OCI-M1 (cell line): ENCODE measurements around the gene CD209.
"Not testable (repeated sequence)": the region's sequence is repeated elsewhere in the genome, so short reads cannot be mapped to it uniquely, and the experiment has no call there.

Experiments
- DNase-seq: peaks from one replicate; lab custom pipeline; 2025; lab: John Stamatoyannopoulos, UW

CD209 gene

DNA sequence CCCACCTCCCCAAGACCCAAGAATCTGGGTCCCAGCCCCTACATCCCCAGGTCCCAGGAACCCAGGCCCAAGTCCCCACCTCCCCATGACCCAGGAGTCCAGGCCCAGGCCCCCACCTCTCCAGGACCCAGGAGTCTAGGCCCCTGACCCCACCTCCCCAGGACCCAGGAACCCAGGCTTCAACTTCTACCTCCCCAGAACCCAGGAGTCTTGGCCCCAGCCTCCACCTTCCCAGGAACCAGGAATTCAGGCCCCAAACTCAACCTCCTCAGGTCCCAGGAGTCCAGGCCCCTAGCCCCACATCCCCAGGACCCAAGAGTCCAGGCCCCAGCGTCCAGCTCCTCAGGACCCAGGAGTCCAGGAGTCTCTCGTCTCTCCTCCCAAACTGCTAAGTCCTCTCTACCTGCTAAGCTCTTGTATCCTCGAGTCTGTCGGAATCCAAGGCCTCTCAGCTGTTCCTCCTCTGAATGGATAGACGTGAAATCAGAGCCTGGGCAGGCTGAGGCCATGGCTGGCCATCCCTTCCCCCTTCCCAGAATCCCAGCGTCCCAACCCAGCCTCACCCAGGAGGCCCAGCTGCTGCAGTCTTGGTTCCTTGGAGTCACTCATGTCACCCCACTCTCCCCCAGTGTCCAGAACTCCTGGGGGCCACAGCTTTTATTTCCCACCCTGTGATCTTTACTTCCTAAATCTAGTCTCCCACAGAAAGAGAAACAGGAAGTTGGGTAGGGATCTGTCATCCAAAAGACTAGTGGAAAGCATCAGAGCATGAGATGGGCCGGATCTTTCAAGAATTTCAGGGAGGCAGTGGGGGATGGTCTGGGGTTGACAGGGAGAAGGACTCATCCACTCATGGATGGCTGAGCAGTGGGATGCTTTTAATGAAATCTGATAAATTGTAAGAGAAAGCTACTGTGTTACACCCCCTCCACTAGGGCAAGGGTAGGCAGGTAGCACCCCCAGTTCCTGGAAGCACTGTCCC lies at the start of gene CD209:
CD209 (minus strand) TSS at position 632 of the 982 bp plus-strand sequence; CDS start at position 609, 23 bp downstream.
- DNase-seq = no peak

DNA sequence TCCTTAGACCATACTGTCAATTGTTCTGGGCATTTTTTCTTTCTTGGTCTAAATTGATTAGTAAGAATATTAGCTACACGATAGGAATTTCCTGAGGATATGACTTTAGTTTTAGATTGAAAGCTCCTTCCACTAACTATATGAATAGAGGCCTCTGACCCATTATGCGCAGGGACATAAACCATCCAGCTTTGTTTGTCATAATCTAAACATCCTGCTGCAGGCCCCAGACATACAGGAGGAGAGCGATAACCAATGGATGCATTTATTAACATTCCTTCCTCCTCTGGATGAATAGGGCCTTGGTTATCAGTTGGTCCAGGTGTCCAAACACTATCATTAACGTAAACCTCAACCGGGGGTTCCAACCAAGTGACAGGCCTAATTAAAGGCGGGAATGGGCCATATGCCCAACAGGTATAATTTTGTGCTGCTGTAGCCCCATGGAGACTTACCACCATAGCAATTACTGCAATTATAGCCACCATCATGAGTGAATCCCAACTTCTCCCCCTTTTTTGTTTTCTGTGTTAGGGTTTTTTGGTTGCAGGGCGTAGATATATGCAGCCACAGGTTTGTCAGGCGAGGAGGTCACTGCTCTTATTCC lies 48.3 kb upstream of the CD209 start:
- DNase-seq = no peak

GRCh38 chr19:7793493-7793892 lies 46.2 kb upstream of the CD209 start:
- no peak for DNase-seq

GRCh38 chr19:7792701-7793100 lies 45.4 kb upstream of the CD209 start:
- not testable (repeated sequence) for DNase-seq

DNA sequence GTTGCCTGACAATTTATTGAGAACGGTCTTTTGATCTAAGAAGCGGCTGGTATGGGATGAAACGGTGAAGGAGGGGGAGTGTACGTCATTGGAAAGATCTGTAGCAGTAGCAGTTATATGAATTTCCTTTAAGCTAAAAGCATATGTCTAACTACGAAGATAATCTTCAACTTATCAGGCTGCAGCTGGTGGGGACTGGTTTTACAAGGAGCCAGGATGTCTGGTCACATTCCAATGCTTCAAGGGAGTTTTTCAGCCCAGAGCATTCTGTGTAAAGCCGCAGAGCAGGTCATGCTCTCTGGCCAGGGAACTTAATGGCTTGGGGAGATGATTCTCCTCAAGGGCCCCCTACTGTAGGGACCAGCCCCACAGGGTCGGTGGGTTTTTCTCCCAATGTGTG lies 44.9 kb upstream of the CD209 start:
- DNase-seq = peak; percentile 84

DNA sequence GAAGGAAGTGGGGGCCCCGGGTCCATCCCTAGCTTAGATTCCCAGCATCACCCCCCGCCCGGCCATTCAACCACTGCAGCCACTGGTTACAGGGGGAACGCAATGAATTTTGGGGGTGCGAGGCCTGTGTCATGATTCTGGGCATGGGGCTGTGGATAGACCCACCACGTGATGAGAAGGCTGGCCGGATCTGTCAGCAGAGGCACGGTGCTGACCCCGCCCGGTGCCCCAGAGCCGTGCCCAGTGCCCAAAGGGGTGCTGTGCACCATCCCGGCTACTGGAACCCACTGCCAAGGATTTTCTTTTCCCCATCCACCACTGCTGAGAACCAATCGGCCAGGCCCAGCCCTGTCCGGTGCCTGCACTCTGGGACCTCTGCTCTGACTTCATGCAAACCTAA lies 43.1 kb upstream of the CD209 start:
- no peak for DNase-seq

- no peak for DNase-seq
Observed at GRCh38 chr19:7789447-7789846, 42.1 kb upstream of the CD209 start.

- DNase-seq = no peak
Observed at GRCh38 chr19:7788933-7789323, 41.6 kb upstream of the CD209 start.

- DNase-seq = no peak
Observed at GRCh38 chr19:7788178-7788932, 41.0 kb upstream of the CD209 start.

DNA sequence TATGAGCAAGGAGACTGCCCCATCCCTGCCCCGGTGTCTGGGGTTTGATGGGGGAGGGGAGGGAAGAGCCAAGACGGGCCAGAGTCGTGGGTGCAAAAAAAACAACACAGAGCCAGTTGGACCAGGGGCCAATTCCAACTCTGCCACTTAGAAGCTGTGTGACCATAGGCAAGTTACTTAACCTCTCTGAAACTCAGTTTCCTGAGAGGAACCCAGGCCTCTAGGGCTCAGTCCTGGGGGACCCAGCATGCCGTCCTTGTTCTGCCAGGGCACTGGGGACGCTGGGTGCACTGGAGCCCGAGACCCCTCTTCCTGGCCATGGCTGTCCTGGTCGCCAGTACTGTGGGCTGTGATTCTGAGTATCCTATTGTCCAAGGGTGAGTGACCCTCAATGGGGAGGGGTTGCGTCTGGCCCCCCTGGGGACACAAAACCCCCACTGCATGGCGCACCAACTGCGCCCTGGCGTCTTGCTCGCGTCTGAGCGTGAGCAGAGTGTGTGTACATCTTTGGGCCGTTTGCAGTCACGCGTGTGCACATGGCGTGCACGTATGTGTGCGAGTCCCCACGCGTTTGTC lies 40.4 kb upstream of the CD209 start:
- no peak for DNase-seq

- DNase-seq = no peak
Observed at GRCh38 chr19:7787141-7787540, 39.8 kb upstream of the CD209 start.

GRCh38 chr19:7784856-7785255 lies 37.5 kb upstream of the CD209 start:
- DNase-seq = no peak

GRCh38 chr19:7783991-7784423 lies 36.7 kb upstream of the CD209 start:
- DNase-seq = peak; percentile 74

GRCh38 chr19:7781157-7781556 lies 33.8 kb upstream of the CD209 start:
- no peak for DNase-seq

DNA sequence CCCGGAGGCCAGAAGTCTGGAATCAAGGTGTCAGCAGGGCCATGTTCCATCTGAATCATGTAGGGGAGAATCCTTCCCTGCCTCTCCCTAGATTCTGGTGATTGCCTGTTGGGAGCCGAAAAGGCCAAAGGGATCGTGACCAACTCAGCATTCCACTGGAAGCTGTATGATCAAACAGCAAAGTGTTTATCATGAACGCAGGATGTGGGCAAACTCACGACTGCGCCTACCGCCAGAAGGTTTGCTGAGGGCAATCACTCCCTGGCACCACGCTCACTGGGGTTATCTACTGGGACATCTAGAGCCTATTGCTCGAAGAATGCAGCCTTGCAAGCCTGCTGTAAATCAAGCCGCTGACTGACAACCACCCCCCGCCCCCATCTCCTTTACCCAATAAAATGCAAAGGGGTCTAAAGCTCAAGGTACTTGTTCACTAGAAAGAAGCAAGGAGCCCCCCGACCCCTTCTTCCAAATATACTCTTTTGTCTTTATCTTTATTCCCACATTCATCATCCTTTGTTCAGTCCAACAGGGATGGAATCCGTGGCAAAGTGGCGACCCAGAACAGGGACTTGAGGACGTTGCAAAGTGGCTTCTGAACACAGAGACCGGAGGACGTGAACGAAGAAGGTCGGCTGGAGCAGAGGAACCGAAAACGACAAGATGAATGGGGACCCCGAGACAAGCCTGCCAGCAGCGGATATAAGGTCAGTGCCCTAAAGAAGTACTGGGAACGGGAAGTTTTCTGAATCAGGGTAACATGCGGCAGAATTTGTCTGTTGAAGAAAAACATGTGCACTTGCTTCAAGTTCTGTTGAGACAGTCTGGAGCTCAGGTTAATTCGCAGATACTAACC lies 32.5 kb upstream of the CD209 start:
- no peak for DNase-seq

DNA sequence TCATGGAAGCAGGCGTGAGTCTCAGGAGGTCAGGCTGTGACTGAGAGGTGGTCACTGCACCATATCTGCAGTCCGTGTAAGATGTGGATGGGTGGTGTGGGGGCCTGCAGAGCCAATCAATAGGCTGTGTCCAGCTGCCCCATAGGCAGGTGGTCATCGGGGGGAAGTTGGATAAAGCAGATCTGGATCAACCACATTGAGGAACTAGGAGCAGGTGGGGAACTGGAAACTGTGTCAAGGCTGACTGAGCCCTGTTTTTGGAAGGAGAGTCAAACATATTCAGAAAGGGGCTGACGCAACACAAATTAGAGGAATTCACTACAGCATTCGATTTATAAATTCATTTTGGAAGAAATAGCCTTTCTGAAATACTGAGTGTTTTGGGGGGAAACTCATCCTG lies 30.7 kb upstream of the CD209 start:
- peak; percentile 50 for DNase-seq

GRCh38 chr19:7775761-7776160 lies 28.4 kb upstream of the CD209 start:
- DNase-seq = no peak

DNA sequence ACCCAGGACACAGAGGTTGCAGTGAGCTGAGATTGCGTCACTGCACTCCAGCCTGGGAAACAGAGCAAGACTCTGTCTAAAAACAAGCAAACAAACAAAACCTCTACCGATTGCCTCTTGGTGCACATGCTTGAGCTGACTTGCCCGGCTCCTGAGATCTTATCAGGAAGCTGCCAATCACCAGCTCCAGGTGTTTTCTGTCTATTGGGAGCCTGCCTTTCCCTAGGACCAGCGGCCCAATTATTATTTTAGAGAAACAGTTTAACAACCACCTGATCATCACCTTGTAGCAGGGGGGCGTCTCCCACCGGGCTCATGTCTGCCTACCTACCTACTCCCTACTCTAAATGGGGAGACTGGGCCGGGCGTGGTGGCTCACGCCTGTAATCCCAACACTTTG lies 26.5 kb upstream of the CD209 start:
- no peak for DNase-seq

- peak; percentile 72 for DNase-seq
Observed at GRCh38 chr19:7772752-7773291, 25.5 kb upstream of the CD209 start.

DNA sequence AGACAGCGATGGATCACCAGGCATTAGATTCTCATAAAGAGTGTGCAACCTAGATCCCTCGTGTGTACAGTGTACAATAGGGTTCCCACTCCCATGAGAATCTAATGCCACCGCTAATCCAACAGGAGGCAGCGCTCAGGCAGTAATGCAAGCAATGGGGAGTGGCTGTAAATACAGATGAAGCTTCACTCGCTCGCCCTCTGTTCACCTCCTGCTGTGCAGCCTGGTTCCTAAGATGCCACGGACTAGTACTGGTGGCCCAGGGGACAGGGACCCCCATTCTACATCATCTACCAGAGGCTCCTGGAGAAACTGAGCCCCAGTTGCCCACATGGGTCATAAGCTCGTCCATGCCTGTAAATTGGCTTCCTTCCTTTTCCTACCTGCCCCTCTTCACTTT lies 23.7 kb upstream of the CD209 start:
- DNase-seq = no peak

GRCh38 chr19:7769171-7769570 lies 21.8 kb upstream of the CD209 start:
- no peak for DNase-seq
